IPS-11a (cell line): ENCODE results near the gene LDLRAD3.
"Not testable (repeated sequence)": the region's sequence is repeated elsewhere in the genome, so short reads cannot be mapped to it uniquely, and the experiment has no call there.

Source experiments
- H3K4me3 ChIP-seq: one replicate; pipeline ENCODE4 v1.5.1; 2013; ENCODE audit warnings: low read depth, low read length, control low read depth

Gene LDLRAD3

GRCh38 chr11:35986947-35987346 is 43.1 kb downstream of the LDLRAD3 start:
- no peak overlapping the region for H3K4me3 ChIP-seq

GRCh38 chr11:35990170-35990569 is 46.3 kb downstream of the LDLRAD3 start:
- H3K4me3 ChIP-seq: no peak overlapping the region

- no peak overlapping the region for H3K4me3 ChIP-seq
These were observed 47.0 kb downstream of the LDLRAD3 start for GRCh38 chr11:35990816-35991215.

- no peak overlapping the region for H3K4me3 ChIP-seq
These were observed 48.7 kb downstream of the LDLRAD3 start for GRCh38 chr11:35992548-35992947.

GRCh38 chr11:35994421-35994820 is 50.6 kb downstream of the LDLRAD3 start:
- no peak overlapping the region for H3K4me3 ChIP-seq

- H3K4me3 ChIP-seq: no peak overlapping the region
These were observed 51.9 kb downstream of the LDLRAD3 start for GRCh38 chr11:35995681-35996271.

- no peak overlapping the region for H3K4me3 ChIP-seq
These were observed 54.1 kb downstream of the LDLRAD3 start for GRCh38 chr11:35997902-35998520.

- H3K4me3 ChIP-seq: no peak overlapping the region
These were observed 54.8 kb downstream of the LDLRAD3 start for GRCh38 chr11:35998634-35999033.

- H3K4me3 ChIP-seq: no peak overlapping the region
These were observed 56.8 kb downstream of the LDLRAD3 start for GRCh38 chr11:36000616-36001190.

- H3K4me3 ChIP-seq: no peak overlapping the region
These were observed 58.3 kb downstream of the LDLRAD3 start for GRCh38 chr11:36002196-36002595.

- no peak overlapping the region for H3K4me3 ChIP-seq
These were observed 58.9 kb downstream of the LDLRAD3 start for GRCh38 chr11:36002796-36003195.

GRCh38 chr11:36006556-36006955 is 62.7 kb downstream of the LDLRAD3 start:
- H3K4me3 ChIP-seq: no peak overlapping the region

- no peak overlapping the region for H3K4me3 ChIP-seq
These were observed 63.3 kb downstream of the LDLRAD3 start for GRCh38 chr11:36007127-36007655.

GRCh38 chr11:36008584-36008983 is 64.7 kb downstream of the LDLRAD3 start:
- H3K4me3 ChIP-seq: no peak overlapping the region

GRCh38 chr11:36009473-36009872 is 65.6 kb downstream of the LDLRAD3 start:
- H3K4me3 ChIP-seq: no peak overlapping the region

GRCh38 chr11:36010010-36010740 is 66.3 kb downstream of the LDLRAD3 start:
- H3K4me3 ChIP-seq: no peak overlapping the region

GRCh38 chr11:36011574-36011973 is 67.7 kb downstream of the LDLRAD3 start:
- no peak overlapping the region for H3K4me3 ChIP-seq

GRCh38 chr11:36012455-36012854 is 68.6 kb downstream of the LDLRAD3 start:
- no peak overlapping the region for H3K4me3 ChIP-seq

- H3K4me3 ChIP-seq: no peak overlapping the region
These were observed 69.1 kb downstream of the LDLRAD3 start for GRCh38 chr11:36012979-36013378.

GRCh38 chr11:36013446-36013845 is 69.6 kb downstream of the LDLRAD3 start:
- H3K4me3 ChIP-seq: not testable (repeated sequence)
